HT-29 (cell line): ENCODE measurements around the gene ATP2A2. TPM values are rescaled to one million over a fixed set of nuclear protein-coding genes. Genes with fewer than 3 reads are reported as not detected.
"Not testable (repeated sequence)": the region's sequence is repeated elsewhere in the genome, so short reads cannot be mapped to it uniquely, and the experiment has no call there.

Source experiments
- DNase-seq: peaks from one replicate; pipeline ENCODE4 v3.0.0-alpha.2; 2015; ENCODE audit warnings: low spot score
- total RNA-seq: library from RNA; depleted of rRNA; stranded (reverse); fragments of >200 nt; shearing (Covaris generic); gene quantifications from 2 replicates; pipeline ENCODE4 v1.2.3, GENCODE V29; 2014

Gene ATP2A2
- total RNA-seq, 1 experiment from 2014 or later: 123 TPM

GRCh38 chr12:110342157-110342556 lies 61.1 kb downstream of the ATP2A2 start:
- DNase-seq: no peak

GRCh38 chr12:110343114-110343513 lies 62.1 kb downstream of the ATP2A2 start:
- no peak for DNase-seq

DNA sequence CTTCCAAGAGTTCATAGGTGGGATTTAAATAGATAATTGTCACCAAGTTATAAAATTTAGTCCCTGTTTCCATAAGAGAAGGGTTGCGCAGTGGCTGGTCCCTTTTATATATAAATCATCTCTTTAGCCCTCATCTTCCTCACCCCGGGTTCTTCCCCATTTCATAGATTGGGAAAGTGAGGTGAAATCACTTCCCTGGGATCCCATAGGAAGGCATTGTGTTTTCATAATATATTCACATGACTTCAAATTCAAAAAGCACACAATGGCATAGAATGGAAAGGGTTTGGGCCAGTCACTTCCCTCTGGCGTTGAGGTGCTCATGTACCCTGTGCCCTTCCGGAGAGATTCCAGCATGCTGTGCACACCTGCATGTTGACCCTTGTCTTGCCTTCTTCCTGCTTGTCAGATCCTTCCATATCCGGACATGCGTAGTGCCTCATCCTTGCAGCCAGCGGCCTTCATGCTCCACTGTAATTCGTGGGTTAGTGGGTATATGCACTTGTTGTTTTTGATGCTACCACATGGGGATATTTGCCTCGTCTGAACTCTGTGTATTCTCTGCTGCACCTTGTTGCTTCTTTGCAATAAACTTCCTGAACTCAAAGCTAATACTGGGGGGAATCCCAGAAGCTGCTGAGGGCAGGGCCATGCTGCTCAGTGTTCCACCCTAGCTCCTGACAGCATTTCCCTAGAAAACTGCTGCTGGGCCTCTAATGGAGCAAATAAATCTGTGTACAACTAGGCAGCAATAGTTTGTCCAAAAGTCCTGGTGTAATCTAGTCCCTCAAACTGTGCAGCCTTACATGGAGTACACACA lies 62.9 kb downstream of the ATP2A2 start:
- DNase-seq: no peak

DNA sequence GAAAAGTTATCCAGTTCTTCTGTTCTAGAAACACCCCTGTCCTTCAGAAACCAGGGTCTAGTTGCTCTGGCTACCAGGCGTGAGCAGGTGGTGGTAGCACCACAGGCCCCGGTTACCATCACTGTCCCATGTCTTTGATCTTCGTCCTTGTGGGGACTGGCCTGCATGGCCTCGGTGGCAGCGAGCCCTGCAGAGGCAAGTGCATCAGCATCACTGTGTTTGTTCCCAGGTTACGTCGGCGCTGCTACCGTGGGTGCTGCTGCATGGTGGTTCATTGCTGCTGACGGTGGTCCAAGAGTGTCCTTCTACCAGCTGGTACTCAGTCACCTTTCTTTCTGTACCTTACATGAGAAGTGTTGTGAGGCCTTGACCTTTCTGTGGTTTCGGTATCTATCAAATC lies 63.6 kb downstream of the ATP2A2 start:
- DNase-seq: no peak

DNA sequence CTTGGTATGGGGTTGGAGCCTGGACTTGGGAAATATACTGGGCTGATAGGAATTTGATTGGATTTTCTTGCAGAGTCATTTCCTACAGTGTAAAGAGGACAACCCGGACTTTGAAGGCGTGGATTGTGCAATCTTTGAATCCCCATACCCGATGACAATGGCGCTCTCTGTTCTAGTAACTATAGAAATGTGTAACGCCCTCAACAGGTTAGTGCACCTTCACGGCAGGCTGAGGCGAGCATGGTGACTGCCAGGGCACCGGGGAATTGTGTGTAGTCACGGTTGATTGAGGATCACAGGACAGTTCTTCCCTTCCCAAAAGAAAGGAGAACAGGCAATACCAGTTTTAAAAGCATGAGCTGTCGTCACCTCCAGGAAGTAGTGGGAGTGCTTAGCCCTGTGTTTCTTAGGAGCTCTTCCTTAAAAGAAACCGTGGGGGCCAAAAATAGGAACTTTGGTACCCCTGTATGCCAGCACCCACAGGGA lies 64.2 kb downstream of the ATP2A2 start:
- DNase-seq: peak; percentile 74

GRCh38 chr12:110345963-110346362 lies 64.9 kb downstream of the ATP2A2 start:
- no peak for DNase-seq

- no peak for DNase-seq
Observed at GRCh38 chr12:110347767-110348166, 66.7 kb downstream of the ATP2A2 start.

GRCh38 chr12:110348431-110349059 lies 67.5 kb downstream of the ATP2A2 start:
- no peak for DNase-seq

DNA sequence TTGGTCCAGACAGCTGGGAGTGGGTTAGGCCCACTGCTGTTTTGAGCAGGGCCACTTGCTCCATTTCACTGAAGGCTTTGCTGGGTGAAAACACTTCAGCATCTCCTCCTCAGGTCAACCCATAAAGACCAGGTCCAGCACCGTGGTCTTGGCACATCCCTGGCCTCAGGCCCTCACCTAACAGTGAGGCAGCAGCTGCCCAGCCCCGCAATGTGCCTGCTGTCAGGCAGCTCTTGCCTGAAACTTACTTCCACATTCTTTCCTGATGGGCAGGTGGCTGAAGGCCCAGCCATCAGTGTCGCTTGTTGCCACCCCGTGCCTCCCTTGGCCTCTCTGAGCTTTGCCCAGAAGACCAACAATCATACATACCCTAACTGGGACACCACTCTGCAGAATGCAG lies 68.0 kb downstream of the ATP2A2 start:
- no peak for DNase-seq

GRCh38 chr12:110349514-110350151 lies 68.6 kb downstream of the ATP2A2 start:
- DNase-seq: no peak

GRCh38 chr12:110351119-110351518 lies 70.1 kb downstream of the ATP2A2 start:
- no peak for DNase-seq

DNA sequence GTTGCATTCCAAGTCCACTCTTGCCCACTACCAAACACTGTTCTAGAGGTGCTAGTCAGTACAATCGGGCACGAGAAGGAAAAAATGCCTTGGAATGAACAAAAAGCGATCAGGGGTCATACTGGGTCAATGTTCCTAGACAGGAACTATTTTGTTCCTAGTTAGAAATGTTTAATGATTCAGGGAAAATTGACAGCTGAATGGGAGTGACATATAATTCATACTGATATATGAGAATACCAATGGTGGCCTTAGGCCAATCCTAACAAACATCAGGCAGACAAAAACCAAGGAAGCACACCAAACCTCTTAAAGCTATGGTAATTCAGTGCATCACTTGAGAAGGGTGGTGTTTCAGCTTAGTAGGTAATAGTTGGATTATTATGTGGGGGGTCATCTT lies 71.4 kb downstream of the ATP2A2 start:
- no peak for DNase-seq

DNA sequence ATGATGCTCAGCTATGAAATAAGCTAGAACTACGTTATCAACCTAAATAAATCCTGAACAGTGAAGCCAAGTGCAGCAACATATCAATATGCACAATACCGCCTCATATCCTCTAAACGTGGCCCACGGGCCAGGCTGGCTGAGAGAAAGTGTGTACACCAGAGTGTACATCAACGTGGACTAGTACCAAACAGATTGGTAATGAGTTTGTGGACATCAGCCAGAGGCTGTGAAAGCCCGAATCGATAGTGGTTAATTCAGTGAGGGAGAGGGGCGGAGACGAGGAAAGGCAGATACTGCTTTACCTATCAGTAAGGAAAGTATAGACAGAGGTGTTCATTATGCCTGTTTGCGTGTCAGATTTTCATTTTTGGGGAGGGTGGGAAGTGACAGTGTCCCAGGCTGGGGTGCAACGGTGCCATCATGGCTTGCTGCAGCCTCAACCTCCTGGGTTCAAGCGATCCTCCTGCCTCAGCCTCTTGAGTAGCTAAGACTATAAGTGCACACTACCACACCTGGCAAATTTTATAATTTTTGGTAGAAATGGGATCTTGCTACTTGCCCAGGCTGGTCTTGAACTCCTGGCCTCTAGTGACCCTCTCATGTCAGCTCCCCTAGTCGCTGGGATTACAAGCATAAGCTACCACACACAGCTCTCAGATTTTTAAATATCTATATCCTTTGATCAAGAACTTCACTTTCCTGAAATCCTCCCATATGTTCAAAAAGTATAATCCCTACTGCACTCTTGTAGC lies 72.3 kb downstream of the ATP2A2 start:
- DNase-seq: no peak

- DNase-seq: no peak
Observed at GRCh38 chr12:110354172-110354780, 73.2 kb downstream of the ATP2A2 start.

- peak; percentile 47 for DNase-seq
Observed at GRCh38 chr12:110355073-110355472, 74.0 kb downstream of the ATP2A2 start.

DNA sequence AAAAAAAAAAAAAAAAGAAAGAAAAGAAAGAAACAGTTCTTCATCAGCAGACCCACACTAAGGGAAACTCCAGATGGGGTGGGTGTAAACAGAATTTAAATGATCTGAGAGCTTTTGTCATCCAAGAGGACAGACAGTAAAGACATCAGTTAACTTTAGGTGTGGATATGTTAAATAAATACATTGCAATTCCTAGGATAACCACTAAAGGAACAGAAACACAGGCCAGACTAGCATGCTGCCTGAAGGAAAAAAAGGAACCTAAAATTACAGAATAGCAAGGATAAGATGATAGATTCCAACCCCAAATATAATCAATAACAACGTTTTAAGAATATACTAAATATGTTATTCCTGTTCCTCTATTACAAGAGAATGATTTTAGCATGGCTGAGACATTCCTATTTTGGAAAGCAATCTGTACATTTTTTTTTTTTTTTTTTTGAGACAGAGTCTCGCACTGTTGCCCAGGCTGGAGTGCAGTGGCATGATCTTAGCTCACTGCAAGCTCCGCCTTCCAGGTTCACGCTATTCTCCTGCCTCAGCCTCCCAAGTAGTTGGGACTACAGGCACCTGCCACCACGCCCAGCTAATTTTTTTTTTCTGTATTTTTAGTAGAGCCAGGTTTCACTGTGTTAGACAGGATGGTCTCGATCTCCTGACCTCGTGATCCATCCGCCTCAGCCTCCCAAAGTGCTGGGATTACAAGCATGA lies 77.5 kb downstream of the ATP2A2 start:
- not testable (repeated sequence) for DNase-seq

DNA sequence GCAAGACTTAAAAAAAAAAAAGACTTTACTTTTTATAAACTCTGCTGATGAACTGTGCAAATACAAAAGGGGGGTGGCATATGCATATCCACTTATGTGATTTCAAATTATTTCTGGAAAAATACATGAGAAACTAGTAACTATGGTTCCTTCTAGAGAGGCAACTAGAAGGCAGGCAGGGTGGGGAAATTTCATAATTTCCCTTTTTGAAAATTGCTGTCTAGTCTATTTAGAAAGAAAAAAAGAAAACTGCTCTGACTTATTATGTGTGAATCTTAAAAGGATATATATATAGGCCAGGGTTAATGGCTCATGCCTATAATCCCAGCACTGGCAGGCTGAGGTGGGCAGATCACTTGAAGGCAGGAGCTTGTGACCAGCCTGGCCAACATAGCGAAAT lies 80.2 kb downstream of the ATP2A2 start:
- DNase-seq: no peak

DNA sequence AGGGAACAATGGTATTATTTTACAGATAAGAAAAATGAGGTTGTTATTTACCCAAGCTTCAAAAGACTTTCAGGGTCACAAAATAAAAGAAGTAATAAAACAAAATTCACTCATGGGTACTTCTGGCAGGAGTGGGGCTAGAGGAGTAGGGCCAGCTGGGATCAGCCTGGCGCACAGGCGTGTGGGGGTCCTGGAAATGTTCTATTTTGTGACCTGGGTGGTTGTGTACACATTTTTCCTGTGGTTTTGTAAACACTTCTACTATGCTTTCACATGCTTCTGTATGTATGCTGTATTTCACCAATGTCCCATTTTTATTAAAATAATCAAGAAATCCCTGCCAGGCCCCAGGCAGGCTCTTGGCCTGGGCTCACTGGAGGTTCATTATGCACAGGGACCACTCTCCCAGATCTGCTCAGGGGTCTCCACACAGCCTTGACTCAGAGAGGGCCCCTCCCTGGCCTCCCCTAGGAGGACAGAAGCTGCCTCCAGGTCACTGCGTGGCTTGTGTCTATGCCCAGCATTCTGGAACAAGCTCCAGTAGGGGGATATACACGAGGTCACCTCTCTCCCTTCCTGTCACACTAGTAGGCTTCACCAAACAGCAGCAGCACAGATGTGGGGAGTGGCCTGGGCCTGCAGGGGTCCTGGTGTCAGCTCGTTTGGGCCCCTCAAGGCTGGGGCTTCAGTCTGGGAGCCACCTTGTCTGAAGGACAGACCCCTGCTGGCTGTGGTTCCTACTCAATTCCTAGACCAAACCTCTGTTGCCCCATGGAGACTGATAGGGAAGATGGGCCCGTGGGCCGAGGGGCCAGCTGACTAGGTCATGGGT lies 84.7 kb downstream of the ATP2A2 start:
- DNase-seq: no peak

GRCh38 chr12:110366321-110367142 lies 85.5 kb downstream of the ATP2A2 start:
- DNase-seq: no peak
